ENCODE results near the gene EME2.

DNA sequence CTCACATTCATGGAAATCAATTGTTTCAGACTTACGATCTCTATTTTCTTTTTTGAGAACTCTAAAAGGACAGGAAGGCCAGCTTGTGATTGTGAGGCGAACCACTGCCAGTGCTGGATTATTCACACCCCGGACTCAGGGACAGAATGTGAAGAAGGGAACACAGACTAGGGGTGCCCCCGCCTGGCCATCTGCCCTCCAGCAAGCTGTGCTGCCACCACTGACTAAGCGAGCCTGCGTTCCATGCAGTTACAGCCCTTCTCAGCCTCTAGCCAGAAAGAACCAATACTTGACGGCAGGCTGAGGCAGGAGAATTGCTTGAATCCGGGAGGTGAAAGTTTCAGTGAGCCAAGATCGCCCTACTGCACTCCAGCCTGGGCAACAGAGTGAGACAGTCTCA is 51.2 kb downstream of the EME2 start:
- TF ChIP-seq FOXA1 (IDR thresholded peaks at IDR 0.05), result no peak
- TF ChIP-seq, protein P1, sequence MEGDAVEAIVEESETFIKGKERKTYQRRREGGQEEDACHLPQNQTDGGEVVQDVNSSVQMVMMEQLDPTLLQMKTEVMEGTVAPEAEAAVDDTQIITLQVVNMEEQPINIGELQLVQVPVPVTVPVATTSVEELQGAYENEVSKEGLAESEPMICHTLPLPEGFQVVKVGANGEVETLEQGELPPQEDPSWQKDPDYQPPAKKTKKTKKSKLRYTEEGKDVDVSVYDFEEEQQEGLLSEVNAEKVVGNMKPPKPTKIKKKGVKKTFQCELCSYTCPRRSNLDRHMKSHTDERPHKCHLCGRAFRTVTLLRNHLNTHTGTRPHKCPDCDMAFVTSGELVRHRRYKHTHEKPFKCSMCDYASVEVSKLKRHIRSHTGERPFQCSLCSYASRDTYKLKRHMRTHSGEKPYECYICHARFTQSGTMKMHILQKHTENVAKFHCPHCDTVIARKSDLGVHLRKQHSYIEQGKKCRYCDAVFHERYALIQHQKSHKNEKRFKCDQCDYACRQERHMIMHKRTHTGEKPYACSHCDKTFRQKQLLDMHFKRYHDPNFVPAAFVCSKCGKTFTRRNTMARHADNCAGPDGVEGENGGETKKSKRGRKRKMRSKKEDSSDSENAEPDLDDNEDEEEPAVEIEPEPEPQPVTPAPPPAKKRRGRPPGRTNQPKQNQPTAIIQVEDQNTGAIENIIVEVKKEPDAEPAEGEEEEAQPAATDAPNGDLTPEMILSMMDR (IDR thresholded peaks at IDR 0.05; ENCODE audit: low read depth, low read length, missing input control), result peak; percentile 29
- TF ChIP-seq RXRA (IDR thresholded peaks at IDR 0.05), result no peak
- TF ChIP-seq, protein P2, sequence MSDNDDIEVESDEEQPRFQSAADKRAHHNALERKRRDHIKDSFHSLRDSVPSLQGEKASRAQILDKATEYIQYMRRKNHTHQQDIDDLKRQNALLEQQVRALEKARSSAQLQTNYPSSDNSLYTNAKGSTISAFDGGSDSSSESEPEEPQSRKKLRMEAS (IDR thresholded peaks at IDR 0.05), result no peak
- no peak for TF ChIP-seq JUND (IDR thresholded peaks at IDR 0.05)
- peak; percentile 64 to 65 for TF ChIP-seq RAD21 (IDR thresholded peaks at IDR 0.05)
- no peak for TF ChIP-seq REST (IDR thresholded peaks at IDR 0.05)
- no peak for TF ChIP-seq FOXA2 (IDR thresholded peaks at IDR 0.05)
- no peak for TF ChIP-seq HNF4A (conservative IDR thresholded peaks at IDR 0.05)
- TF ChIP-seq TAF1 (conservative IDR thresholded peaks at IDR 0.05), result no peak
- no peak for TF ChIP-seq SP1 (IDR thresholded peaks at IDR 0.05)
- no peak for TF ChIP-seq NR2F2 (IDR thresholded peaks at IDR 0.05)
- TF ChIP-seq GABPA (IDR thresholded peaks at IDR 0.05 in 1 of 2, conservative IDR thresholded peaks at IDR 0.05 in 1 of 2), result peak in 1 of 2 donors; percentile 13

Measured in liver (tissue), 3 donors.